COLO668 (cell line): ENCODE measurements around the gene EFNA2.

Experiments
- DNase-seq: peaks from one replicate; lab custom pipeline; 2025; ENCODE audit not compliant: unreplicated experiment; lab: John Stamatoyannopoulos, UW

The EFNA2 gene

GRCh38 chr19:1248786-1249297 is 36.8 kb upstream of the EFNA2 start:
- DNase-seq = peak; percentile 88

DNA sequence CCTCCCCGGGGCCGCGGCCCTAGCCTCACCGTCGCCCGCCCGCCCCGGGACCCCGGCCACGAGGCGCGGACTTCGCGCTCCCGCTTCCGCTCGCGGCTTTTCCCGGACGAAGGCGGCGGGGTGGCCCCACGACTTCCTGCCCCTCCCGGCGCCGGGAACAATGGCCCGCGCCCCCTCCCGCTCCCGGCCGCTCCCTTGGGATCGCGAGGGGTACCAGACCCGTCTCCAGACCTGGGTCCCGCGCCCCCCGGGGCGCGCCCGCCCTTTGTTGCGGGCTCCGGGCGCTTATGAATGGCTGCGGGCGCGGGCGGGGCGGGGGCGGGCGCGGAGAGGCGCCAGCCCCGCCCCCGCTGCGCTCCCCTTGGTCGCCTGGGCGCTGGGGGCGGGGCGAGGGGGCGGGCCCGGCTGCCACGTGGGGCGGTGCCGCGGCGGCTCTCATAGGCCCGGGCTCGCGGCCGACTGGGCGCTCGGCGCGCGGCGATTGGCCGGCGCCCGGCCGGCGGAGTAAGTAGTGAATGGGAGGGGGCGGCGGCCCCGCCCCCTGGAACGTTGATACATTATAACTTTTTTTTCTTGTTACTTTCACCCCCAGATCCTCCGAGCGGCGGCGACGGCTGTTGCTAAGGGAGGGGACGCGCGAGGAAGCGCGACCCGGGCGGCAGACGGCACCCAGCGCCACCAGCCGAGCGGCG is 36.2 kb upstream of the EFNA2 start:
- DNase-seq = peak; percentile 98

GRCh38 chr19:1249990-1250436 is 35.7 kb upstream of the EFNA2 start:
- peak; percentile 60 for DNase-seq

GRCh38 chr19:1250437-1251260 is 35.0 kb upstream of the EFNA2 start:
- DNase-seq = peak; percentile 83

DNA sequence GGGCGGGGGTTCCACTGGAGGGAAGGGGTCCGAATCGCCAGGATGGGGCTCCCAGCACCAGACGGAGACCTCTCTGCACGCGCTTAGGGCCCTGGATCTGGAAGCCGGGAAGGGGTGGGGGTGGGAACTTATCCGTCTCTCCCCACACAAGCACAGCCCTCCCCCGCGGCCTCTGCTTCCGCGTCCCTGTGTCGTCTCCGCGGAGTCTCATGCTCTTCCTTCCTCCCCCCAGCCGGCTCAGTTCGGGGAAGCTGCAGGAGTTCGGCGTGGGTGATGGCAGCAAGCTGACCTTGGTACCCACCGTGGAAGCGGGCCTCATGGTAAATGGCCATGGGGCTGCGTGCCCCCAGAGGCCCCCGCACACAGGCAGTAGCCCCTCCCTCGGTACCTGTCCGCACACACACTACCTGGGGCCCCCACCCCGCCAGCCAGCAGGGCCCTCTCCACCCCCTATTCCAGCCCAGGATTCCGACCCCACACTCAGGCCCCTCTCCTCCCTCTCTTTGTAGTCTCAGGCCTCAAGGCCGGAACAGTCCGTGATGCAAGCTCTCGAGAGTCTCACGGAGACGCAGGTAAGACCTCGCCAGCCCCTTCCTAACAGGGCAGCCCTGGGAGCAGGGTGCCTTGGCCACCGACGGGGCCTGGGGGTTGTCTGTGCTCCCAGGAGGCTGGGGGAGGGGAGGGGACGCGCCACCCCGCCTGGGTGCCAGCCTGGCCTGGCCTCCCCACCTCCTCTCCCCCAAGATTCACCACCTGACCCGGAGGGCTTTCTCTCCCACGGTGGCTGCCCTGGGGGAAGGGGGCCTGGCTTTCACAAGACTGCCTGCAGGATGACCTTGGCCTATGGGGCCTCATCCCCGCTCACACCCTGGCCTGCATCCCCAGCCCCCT is 34.1 kb upstream of the EFNA2 start:
- DNase-seq = peak; percentile 86

GRCh38 chr19:1252221-1252820 is 33.4 kb upstream of the EFNA2 start:
- peak; percentile 76 for DNase-seq

GRCh38 chr19:1252821-1253513 is 32.7 kb upstream of the EFNA2 start:
- peak; percentile 79 for DNase-seq

GRCh38 chr19:1253514-1254080 is 32.1 kb upstream of the EFNA2 start:
- no peak for DNase-seq

DNA sequence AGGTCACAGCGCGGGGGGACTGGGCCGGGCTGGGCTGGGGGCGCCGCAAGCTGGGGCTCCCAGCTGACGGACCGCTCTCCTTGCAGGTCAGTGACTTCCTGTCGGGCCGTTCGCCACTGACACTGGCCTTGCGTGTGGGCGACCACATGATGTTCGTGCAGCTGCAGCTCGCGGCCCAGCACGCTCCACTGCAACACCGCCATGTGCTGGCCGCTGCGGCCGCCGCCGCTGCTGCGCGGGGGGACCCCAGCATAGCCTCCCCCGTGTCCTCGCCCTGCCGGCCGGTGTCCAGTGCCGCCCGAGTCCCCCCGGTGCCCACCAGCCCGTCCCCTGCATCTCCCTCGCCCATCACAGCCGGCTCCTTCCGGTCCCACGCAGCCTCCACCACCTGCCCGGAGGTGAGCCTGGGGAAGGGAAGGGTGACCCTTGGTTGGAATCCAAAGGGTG is 31.6 kb upstream of the EFNA2 start:
- DNase-seq = no peak

- no peak for DNase-seq
Observed at GRCh38 chr19:1254530-1255185, 31.0 kb upstream of the EFNA2 start.

- DNase-seq = no peak
Observed at GRCh38 chr19:1255186-1256161, 30.2 kb upstream of the EFNA2 start.

DNA sequence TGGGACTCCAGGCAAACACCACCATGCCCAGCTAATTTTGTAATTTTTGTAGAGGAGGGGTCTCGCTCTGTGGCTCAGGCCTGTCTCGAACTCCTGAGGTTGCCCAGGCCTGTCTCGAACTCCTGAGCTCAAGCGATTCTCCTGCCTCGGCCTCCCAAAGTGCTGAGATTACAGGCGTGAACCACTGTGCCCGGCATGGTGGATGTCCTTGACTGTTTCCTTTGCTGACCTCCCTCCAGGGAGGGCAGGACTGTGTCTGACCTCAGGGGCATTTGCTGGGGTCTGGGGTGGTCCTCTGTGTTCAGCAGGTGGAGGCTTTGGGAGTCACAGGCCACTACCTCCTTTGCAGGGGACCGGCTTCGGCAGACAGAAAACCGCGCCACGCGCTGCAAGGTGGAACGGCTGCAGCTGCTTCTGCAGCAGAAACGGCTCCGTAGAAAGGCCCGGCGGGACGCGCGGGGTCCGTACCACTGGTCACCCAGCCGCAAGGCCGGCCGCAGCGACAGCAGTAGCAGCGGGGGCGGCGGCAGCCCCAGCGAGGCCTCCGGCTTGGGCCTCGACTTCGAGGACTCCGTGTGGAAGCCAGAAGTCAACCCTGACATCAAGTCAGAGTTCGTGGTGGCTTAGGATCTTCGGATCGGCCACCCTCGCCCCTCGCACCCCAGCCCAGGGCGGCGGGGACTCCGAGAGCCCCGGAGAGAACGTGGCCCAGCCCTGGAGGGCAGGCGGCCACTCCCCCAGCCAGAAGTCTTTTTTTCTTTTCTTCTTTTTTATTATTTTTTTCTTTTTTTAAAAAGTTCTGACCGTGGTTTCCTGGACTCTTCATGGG is 28.8 kb upstream of the EFNA2 start:
- DNase-seq = no peak

- DNase-seq = no peak
Observed at GRCh38 chr19:1257475-1258162, 28.1 kb upstream of the EFNA2 start.

DNA sequence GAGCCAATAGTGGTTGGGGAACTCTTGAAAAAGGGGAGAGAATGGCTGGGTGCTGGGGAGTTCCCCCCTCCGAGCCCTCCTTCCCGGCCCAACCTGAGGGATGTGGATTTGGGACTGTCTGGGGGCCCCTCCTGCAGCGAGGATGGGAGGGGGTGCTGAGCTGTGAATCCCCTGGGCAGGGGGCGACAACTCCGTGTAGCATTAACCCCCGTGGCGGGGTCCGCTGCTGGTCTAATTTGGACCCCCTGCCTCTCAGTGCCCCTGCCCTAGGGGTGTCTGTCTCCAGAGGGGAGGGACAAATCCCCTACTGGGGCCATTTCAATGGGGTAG is 27.5 kb upstream of the EFNA2 start:
- DNase-seq = no peak

- no peak for DNase-seq
Observed at GRCh38 chr19:1258707-1259205, 26.9 kb upstream of the EFNA2 start.

GRCh38 chr19:1259206-1259875 is 26.3 kb upstream of the EFNA2 start:
- peak; percentile 72 for DNase-seq
